NCI-H345 (cell line): Measurements from ENCODE around the gene CST6.
"Not testable (repeated sequence)": the region's sequence is repeated elsewhere in the genome, so short reads cannot be mapped to it uniquely, and the experiment has no call there.

Experiments used
- DNase-seq: peaks from one replicate; lab custom pipeline; 2025; lab: John Stamatoyannopoulos, UW

The CST6 gene

DNA sequence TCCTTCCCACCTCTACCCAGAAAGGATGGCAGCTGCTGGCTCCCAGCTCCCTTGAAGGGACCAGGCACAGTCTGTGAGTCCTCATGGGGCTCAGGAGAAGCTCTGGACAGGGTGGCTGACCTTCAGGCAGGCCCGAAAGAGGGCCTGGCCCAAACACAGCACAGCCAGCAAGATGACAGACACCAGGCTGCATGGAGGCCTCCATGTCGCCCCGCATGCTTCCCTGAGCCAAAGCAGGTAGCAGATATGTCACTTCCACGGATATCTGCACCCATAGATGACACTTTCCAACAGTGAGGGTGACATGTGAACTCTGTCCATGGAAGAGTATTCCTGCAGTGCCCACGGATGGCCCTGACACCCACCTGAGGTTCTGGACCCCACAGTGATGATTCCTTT lies 28.2 kb upstream of the CST6 start:
- no peak for DNase-seq

DNA sequence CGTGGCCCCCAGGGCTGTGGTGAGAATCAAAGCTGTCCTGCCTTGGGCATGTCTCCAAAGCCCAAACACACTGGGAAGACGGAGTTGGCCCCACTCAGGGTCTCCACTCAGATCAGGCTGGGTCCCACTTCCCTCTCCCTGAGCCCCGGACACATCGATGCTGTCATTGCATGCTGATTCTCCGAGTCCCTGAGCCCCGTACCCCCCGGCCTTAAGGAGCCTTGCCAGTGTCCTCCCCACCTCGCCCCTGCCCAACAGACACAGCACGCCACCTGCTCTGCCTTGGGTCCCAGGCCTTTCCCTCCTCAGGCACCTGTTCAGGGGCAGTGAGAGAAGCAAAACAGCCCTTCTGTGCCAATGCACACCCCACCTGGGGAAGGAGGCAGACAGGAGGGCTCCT lies 24.5 kb upstream of the CST6 start:
- DNase-seq, result no peak

DNA sequence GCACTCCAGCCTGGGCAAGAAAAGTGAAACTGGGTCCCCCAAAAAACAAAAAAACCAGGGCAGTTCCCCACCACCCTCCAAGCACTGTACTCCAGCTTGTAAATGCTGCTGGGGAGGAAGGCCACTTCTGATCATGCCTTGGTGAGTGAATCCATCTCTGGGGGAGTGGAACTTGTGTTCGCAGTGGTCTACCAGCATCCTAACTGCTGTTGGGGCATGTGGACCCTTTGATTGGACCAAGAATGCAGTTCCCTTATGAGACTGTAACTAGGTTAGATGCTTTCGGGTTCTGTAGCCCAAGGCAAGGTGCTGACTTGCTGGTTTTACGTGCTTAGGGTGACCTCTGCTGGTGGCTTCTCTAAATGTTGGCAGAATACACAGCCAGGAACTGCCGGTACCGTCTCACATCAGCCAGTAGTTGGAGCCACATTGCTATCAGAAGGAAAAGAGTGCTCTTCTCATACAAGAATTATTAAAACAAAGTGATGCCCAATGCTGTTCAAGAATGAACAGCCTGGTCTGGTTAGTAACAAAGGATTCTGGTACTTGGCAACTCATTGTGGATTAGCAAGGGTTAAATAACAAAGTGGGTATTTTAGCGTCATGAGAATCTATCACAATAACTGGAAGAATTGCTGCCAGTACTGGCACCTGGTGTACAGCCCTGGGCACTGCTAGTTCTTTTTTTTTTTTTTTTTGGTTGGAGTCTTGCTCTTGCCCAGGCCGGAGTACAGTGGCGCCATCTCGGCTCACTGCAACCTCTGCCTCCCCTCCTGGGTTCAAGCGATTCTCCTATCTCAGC lies 22.8 kb upstream of the CST6 start:
- peak; percentile 90 for DNase-seq

DNA sequence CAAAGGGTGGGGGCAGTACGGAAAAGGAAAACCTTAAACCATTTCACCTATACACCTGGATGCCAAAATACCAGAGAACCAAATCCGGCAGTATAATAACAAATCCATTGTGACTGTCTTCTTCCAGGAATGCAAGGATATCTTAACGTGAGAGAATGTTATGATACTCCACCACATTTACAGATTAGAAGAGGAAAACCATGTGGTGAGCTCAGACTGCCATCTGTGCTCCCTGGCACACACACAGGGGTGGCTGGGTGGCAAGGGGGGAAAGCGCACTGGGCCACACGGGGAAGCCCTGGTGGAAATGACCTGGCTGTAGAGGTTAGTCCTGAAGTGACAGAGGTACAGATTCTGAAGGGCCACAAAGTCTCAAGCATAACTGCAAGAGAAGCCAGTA lies 19.8 kb upstream of the CST6 start:
- no peak for DNase-seq

DNA sequence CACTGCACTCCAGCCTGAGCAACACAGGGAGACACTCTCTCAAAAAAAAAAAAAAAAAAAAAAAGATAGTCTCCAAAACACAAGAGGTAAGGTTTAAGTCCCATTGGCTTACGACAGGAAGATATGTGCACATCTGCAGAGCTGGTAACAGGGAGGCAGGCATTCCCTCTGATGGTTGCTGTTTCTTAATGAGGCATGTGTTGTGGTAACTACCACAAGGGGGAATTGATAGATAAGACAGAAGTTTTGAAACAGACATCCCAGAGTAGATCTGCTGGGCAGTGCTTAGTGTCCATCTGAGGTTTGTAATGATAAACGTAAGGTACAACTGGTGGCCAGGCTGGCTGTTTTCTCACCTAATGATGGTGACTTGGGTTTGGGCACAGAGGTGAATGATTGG lies 14.5 kb upstream of the CST6 start:
- DNase-seq, result no peak

DNA sequence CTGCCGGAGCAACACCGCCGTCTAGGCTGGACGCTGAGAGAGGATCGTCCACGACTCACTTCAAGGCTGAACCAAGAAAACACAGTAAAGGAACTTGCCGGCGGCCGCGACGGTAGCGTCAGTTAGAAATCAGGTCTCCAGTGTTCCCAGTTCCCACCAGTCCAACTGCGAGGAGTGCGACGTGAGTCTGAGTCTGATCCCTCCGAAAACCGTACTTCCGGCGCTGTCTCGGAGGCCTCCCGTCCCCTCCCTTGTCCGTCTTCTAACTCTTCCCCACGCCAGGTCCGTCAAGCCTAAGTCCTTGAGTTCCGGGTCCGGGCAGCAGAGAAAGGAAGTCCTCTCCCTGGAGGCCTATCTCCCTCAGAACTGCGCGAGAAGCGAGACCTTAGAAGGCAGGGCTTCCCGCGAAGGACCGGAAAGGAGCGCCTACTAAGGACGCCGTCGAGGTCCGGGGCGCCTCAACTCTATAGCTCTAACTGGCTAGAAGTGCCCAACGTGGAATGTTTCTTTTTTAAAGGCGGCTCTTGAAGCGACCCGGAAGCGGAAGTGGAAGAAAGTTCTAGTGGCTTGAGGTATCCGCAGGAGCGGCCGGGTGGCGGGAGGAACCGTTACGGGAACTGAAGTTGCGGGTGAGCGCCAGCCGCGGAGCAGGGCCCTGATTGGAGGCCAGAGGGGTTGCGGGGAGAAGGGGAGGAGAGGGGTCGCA lies 9.7 kb upstream of the CST6 start, which contains the start of the genes BANF1 and EIF1AD:
Gene BANF1, plus strand, starts transcription at position 562 of the 706 bp plus-strand sequence. CDS start 748 bp downstream, outside the sequence.
Gene EIF1AD, minus strand, starts transcription at position 216 of the 706 bp plus-strand sequence. CDS start 1,768 bp downstream, outside the sequence.
- peak; percentile 98 for DNase-seq

DNA sequence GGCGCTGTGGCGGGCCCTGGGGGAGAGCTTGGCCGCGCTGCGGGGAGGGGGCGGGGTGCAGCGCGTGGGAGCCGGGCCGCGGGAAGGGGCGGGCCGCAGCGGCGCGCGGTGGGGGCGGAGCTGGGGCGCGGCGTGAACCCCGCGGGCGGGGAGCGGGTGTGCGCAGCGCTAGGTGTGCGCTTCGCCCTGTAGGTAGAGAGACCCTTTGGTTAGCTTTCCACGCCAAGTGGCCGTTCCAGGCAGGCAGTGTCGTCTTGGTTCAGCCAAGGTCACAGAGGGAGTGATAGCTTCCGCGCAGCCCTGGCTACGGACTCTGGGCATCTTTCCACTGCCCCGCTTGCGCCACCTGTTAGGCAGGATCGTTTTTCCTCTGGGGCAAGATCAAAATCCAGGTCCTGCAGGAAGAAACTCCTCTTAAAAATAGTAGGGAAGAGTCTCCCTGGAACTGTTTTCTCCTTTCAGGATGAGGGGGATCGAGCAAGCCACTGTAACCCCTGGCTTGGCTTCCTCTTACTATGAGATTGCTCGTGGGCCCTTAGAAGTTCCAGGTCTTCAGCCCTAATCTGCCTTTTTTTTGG lies 9.1 kb upstream of the CST6 start:
- DNase-seq, result no peak

DNA sequence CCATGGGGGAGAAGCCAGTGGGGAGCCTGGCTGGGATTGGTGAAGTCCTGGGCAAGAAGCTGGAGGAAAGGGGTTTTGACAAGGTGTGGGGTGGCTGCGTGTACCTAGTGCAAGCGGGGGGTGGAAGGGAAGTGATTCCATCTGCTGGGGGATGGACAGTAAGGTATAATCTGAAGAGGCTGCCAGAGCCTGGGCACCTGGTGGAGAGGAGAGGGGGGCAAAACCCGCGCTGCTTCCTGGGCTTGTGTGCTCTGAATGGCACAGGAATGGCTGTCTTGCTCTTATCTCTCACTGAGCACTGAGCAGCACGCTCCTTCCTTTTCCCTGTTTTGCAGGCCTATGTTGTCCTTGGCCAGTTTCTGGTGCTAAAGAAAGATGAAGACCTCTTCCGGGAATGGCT lies 8.5 kb upstream of the CST6 start:
- DNase-seq, result no peak

DNA sequence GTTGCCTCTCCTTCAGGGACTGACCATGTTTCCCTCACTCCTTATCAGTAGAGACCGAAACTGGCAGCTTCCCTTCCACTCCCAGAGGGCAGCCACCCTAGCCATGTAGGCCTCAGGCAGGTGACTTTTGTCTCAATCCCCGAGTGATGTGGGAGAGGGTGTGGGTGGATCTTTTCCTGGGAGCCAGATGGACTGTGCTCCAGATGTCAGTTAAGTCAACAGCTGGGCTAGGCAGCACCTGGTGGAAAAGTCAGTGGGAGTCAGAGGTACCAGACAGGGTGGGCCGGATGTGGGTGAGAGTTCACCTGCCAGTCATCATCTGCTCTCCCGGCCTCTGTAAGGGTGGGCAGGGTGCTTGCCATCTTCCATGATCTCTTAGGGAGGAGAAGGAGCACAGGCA lies 7.6 kb upstream of the CST6 start:
- DNase-seq, result no peak

DNA sequence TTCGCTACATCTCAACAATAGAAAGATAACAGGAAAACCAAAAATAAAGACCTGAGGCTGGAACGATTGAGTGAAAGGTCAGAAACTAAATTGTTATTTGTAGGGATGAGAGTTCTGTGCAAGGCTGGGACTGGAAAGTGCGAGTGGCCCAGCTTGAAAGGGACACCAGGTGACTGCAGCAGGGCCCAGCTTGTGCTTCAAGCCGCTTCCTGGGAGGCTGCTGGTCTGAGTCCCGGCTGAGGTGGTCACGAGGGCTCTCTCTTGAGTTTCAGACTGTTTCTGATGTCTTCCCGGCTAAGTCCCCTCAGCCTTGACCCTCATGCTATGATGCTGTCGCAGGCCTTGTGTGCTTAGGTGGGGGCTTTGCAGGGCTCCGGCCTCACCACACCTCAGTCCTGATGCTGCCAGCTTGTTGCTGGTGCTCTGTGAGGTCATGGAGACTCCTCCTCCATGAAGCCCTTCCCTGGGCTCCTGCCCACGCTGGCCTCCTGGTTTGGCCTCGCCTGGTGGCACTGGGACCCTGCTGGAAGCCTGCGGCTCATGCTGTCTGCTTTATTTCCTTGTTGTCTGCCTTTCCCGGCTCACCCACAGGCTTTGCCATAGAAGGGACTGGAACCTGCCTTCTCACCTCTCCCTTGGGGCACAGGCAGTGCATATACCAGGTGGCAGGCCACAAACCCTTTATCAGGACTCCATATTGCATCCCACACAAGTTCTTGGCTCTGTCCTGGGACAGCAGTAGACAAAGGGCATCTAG lies 5.5 kb upstream of the CST6 start:
- DNase-seq, result no peak

DNA sequence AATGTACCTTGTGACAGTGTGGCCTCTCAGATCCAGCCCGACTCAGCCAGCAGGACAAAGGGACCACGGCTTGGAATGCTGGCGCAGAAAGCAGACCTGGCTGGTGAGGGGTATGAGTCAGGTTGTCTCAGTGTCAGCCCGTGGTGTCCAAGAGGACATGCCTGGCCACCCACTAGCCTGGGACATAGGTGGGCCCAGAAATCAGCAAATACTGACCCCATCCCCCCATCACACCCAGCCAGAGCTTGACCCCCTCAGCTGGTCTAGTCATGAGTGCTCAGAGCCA lies 5.0 kb upstream of the CST6 start:
- DNase-seq, result no peak

DNA sequence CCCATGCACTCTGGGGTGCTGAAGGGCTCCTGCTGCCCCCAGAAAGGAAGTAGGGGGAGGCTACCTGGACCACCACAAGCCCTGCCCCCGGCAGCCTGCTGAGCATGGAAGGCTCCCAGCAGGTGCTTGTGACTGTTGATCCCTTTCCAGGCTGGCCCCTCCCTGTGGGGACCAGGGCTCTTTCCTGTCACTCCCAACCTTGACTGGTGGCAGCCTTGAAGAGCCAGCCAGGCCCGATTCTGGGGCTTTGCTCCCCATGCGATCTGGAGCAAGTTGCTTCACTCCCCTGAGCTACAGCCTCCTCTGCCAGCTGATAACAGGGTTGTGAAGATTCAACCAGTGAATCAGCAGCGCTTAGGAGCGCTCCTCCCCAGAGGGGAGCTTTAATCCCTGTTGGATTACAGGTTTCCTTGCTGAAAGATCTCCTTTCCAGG lies 4.6 kb upstream of the CST6 start:
- DNase-seq, result no peak

DNA sequence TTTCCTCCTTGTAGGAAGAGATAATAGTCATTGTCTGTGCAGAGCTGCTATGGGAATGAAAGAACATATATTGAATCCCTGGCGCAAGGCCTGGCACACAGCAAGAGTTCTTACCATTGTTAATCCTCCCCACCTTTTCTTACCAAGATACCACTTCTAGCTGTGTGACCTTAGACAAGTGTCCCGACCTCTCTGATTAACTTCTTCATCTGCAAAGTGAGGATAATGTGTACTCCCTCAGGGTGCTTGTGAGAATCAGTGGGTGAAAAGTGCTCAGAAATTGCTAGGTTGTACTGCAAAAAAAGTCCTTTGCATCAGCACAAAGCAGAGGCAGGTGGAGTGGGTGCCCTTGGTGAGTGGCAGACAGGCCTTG lies 3.7 kb upstream of the CST6 start:
- no peak for DNase-seq

DNA sequence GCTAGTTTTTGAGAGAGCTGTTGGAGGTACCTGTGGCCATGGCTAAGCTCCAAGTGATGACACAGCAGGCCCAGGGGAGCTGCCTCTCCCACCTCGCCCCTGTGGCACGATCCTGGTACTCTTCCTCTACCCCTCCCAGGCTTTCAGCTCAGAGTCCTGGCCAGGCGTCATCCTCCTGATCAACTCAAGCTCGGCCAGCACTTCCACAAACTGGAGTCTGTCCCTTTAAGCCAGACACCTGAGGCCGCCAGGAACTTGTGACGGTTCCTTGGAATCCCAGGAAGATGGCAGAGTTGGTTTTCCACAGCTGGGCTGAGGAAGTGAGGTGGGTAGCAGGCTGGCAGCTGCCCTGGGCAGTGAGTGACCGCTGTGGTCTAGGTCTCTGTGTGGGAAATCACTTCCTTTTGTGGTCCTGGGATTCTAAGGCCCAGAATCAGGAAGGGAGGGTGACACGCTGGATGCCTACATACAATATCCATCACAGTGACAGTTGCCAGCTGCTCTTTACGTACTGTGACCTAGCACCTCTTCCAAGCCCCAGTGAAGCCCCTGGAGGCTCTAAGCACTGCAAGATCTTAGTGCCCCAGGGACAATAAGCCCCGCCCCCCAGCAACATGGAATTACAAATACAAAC lies 3.2 kb upstream of the CST6 start:
- peak; percentile 23 for DNase-seq

DNA sequence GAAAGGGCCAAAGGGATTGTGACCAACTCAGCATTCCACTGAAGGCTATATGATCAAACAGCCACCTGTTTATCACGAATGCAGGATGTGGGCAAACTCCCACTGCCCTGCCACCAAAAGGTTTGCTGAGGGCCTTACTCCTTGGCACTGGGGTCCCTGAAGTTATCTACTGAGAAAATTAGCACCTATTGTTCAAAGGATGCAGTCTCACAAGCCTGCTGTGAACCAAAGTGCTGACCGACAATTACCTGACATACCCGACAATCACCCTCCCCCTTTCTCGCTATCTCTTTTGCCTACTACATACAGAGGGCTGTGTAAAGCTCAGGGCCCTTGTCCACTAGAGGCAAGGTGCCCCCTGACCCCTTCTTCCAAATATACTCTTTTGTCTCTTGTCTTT lies 1.8 kb upstream of the CST6 start:
- DNase-seq, result not testable (repeated sequence)

DNA sequence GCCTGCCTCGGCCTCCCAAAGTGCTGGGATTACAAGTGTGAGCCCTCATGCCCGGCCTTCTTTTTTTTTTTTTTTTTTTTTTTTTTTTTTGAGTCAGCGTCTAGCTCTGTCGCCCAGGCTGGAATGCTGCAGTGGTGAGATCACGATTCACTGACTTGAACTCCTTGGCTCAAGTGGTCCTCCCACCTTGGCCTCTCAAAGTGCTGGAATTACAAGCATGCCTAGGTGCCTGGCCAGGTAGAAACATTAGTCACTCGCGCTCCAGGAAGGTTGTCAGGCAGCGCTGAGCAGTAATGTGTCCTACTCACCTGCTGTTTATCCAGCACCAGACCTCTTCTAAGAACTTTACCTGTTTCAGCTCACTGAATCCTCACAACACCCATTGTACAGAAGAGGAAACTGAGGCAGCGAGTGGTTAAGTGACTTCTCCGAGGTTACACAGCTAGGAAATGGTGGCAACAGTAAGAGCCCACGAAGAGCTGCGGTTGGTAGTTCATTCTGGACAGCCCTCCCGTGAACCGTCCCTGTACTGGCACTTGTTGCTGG lies 496 bp upstream of the CST6 start:
- DNase-seq, result no peak

DNA sequence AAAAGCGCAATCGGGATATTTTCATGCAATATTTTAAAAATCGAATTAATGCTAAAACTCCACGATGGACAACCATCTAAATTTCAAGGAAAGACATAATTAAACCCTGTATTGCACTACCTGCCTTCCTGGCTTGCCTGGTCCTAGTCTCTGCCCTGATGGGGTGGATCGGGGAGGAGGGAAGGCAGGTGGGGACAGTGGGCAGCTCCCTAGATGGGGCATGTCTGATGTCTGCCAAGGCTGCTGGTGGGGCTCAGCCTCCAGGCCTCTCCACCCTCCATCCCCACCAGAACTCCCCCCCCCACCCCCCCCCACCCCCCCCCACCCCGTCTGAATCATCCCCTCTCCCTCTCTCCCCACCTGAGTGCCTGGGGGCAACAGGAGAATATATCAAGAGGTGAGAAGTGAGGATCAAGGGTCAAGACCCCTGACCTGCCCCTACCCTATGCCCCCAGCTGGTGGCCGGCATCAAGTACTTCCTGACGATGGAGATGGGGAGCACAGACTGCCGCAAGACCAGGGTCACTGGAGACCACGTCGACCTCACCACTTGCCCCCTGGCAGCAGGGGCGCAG lies 650 bp downstream of the CST6 start:
- no peak for DNase-seq

DNA sequence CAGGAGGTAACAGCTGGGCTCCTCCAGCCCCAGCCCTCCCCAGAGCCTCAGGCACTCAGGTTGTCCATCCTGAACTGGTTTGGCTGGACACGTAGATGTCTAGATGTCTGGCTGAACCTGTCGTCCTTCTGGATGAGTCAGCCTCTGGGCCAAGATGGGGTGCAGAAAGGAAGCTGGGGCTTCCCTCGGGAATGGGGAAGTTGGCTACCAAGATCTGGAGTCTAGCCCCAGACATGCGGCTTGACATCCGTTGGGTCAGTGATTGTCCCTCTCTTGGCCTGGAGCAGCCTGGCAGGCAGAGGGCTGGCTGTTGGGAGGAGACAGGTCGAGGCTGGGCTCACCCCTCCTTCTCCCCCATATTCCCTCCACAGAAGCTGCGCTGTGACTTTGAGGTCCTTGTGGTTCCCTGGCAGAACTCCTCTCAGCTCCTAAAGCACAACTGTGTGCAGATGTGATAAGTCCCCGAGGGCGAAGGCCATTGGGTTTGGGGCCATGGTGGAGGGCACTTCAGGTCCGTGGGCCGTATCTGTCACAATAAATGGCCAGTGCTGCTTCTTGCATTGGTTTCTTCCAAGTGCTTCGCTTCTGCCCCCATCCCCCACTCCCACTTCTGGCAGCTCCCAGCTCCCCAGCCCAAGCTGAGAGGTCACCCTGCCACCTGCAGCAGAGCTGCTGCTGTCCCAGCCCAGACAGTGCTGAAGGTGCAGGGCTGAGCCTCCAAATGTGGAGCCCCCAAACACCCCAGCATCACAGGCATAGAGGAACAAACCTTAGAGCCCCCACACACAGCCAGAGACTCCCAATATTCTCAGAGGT lies 1.3 kb downstream of the CST6 start:
- no peak for DNase-seq

DNA sequence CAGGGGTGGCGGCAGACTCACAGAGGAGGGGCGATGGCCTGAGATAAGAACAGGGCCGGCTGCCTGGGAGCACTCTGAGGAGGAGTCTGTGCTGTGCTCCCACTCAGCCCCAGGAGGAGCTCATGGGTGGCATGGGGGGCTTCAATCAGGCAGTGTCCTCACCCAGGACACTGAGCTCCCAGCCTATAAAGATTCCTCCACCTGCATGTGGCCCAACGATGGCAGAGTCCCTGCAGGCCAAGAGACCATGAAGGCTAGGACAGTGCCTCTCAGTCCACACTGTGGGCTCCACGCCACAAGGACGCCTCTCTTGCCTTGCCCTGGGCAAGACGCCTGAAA lies 1.9 kb downstream of the CST6 start:
- DNase-seq, result no peak

DNA sequence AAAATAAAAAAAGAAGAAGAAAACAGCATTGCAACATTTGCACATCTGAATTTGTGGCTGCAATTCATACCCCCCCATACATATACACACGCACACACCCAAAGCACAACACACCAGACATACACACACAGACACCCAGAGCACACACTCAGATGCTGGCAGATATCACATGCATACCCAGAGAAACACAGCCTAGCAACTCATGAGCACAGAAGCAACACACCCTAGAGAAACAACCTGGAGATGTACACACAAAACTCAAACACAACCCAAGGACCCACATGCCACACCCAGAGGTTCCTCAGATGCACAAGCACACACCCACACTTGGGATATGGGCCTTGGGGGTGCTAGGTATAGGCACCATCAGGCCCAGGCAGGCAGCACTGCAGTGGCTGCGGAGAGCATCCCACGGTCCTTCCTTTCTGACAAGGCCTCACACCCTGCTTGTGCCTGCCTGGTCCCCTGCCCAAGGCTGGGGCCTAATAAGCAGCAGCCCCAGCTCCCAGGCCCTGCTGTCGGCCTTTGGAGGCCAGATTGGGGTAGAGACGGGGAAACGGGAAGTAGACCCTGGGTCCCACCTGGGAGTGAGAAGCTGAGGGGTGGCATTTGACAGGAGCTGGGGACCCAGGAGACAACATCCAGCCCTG lies 3.1 kb downstream of the CST6 start:
- no peak for DNase-seq
